BE2C (cell line): ENCODE measurements around the gene JHY.

ENCODE experiments used
- DNase-seq: peaks from one replicate; pipeline ENCODE4 v3.0.0-alpha.2; 2020
- H3K27me3 ChIP-seq: fragments of 250-450 bp; sonication (Bioruptor Pico); 2 replicates; pipeline ENCODE4 v1.5.1; 2020; ENCODE audit warnings: mild to moderate bottlenecking
- H3K36me3 ChIP-seq: fragments of 250-450 bp; sonication (Bioruptor Pico); 2 replicates; pipeline ENCODE4 v1.5.1; 2020; ENCODE audit warnings: mild to moderate bottlenecking
- H3K4me1 ChIP-seq: fragments of 250-450 bp; sonication (Bioruptor Pico); 2 replicates; pipeline ENCODE4 v1.5.1; 2020
- H3K4me3 ChIP-seq: 2 replicates; pipeline ENCODE4 v1.5.1; 2011; ENCODE audit warnings: low read depth, low read length
- H3K9me3 ChIP-seq: fragments of 250-450 bp; sonication (Bioruptor Pico); 2 replicates; pipeline ENCODE4 v1.5.1; 2020
- TF ChIP-seq, protein P1 (sequence below): IDR thresholded peaks from 2 replicates; pipeline ENCODE4 v1.5.1; 2012; ENCODE audit warnings: mild to moderate bottlenecking, low read depth, low read length

The JHY gene

DNA sequence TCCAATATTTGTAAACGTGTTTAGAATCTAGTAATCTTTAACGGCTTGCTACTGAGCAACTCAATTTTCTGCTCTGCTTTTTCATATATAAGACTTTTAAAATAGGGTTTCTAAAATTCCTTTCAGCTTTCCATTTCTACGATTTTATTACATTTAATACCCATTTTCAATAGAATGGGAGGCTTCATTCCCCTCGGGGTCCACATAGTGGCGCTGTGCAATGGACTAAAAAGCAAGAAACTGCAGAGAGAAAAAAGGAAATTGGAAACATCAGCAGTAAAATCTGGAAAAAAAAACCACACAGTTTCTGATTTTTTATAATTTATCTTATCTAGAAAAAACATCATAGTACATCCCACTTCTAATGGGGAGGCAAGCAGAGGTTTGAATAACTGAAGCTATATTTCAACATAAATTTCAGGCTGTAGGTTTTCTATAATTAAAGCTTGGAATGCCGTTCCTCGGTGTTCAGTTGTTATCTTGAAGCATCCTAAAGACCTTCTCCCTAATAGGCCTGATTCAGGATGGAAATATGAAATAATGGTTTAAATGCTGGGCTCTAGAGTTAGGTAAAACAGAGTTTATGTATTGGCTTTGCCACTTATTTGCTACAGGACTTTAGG, 18.7 kb upstream of the JHY start:
- H3K36me3 ChIP-seq, result no peaks in the 10 kb centered on the region
- TF ChIP-seq, protein P1, sequence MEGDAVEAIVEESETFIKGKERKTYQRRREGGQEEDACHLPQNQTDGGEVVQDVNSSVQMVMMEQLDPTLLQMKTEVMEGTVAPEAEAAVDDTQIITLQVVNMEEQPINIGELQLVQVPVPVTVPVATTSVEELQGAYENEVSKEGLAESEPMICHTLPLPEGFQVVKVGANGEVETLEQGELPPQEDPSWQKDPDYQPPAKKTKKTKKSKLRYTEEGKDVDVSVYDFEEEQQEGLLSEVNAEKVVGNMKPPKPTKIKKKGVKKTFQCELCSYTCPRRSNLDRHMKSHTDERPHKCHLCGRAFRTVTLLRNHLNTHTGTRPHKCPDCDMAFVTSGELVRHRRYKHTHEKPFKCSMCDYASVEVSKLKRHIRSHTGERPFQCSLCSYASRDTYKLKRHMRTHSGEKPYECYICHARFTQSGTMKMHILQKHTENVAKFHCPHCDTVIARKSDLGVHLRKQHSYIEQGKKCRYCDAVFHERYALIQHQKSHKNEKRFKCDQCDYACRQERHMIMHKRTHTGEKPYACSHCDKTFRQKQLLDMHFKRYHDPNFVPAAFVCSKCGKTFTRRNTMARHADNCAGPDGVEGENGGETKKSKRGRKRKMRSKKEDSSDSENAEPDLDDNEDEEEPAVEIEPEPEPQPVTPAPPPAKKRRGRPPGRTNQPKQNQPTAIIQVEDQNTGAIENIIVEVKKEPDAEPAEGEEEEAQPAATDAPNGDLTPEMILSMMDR, result peak; percentile 90
- H3K4me1 ChIP-seq, result no peaks in the 10 kb centered on the region
- no peak overlapping the region for H3K4me3 ChIP-seq
- no peaks in the 10 kb centered on the region for H3K9me3 ChIP-seq
- peak; percentile 43 for DNase-seq
- peaks cover 35% of the 10 kb centered on the region for H3K27me3 ChIP-seq

DNA sequence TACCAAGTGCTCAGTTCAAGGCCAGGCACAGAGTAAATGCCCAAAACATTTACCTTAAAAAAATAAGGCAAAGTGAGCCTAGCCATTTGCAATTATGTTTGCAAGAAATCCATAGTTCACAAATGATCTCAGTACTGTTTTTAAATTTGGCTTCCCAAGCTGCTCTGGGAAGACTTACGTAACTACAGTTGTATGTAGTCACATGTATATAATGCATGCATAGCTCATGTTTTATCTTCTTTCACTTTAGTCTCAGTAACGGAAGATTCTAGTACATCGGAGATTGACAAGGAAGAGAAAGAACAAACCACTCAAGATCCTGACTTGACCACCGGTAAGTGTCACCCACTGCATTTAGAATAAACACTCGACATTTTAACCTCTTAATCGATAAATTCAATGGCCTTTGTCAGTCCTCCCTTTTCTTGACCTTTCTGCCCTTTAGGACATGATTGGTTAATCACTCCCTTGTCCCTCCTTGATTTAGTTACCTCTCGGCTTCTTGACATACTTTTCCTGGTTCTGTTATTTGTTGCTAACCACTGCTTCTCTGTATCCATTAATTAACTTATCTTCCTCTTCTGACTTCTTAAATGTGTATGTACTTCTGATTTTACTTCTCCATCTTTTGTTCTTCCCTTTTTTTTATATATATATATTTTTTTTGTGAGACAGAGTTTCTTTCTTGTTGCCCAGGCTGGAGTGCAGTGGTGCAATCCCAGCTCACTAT, 18.0 kb upstream of the JHY start:
- Histone ChIP-seq H3K4me3 (no peak overlapping the region), H3K9me3 (no peaks in the 10 kb centered on the region), H3K4me1 (no peaks in the 10 kb centered on the region), H3K36me3 (no peaks in the 10 kb centered on the region), H3K27me3 (peaks cover 38% of the 10 kb centered on the region)
- no peak for DNase-seq
- TF ChIP-seq, protein P1, result no peak

DNA sequence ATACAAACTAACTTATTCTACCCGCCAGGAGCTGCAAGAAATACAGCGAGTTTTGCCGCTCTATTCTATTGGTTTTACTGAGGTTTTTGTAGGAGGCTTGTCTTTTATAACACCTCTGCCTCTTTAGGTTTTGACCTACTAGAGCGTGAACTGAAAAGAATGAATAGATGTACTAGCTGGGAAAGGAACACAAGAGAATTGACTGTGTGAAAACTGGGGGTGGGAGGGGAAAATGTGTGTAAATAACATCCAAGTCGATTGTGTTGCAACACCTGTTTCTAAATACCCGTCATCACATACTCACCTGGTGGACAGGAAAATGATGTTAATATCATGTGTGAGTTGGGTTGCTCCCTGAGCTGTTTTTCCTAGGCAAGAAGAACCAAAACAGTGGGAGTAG, 12.9 kb upstream of the JHY start:
- Histone ChIP-seq H3K36me3 (no peaks in the 10 kb centered on the region), H3K4me3 (no peak overlapping the region), H3K4me1 (no peaks in the 10 kb centered on the region), H3K27me3 (peaks cover 23% of the 10 kb centered on the region), H3K9me3 (no peaks in the 10 kb centered on the region)
- TF ChIP-seq, protein P1, result no peak
- DNase-seq, result no peak

DNA sequence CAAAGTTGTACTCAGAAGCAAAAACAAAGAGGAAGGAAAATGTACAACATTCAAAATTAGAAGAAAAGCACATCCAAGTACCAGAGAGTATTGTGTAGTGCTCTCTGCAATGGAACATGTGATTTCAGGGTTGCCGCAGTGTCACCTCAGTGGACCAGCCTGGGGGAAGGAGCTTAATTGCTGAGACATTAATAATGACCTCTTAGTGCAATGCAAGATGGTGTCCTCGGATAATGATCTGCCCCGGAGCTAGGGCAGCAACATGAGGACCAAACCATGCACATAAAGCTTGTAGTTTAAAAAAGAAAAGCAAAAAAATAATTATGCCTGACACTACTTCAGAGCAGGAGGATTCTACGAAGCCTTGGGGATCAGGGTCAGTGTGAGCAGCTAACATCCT, 11.3 kb upstream of the JHY start:
- H3K4me3 ChIP-seq, result no peak overlapping the region
- no peaks in the 10 kb centered on the region for H3K4me1 ChIP-seq
- H3K27me3 ChIP-seq, result peaks cover 22% of the 10 kb centered on the region
- TF ChIP-seq, protein P1, result no peak
- no peaks in the 10 kb centered on the region for H3K9me3 ChIP-seq
- no peaks in the 10 kb centered on the region for H3K36me3 ChIP-seq
- DNase-seq, result no peak

DNA sequence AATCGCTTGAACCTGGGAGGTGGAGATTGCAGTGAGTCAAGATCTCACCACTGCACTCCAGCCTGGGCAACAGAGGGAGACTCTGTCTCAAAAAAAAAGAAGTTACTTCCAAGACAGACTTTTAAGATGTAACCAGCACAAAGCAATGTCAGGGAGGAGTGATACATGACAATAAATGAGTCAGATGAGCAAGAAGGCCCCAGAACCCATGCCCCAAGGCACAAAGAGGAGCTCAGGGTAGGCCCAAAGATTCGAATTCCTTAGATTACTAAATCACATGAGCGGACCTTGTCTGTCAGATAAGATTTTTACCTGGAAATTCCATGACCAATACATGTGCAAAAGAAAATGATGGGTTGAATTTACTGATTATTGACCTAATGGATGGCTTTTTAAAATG, 10.5 kb upstream of the JHY start:
- TF ChIP-seq, protein P1, result no peak
- H3K9me3 ChIP-seq, result no peaks in the 10 kb centered on the region
- no peak overlapping the region for H3K4me3 ChIP-seq

DNA sequence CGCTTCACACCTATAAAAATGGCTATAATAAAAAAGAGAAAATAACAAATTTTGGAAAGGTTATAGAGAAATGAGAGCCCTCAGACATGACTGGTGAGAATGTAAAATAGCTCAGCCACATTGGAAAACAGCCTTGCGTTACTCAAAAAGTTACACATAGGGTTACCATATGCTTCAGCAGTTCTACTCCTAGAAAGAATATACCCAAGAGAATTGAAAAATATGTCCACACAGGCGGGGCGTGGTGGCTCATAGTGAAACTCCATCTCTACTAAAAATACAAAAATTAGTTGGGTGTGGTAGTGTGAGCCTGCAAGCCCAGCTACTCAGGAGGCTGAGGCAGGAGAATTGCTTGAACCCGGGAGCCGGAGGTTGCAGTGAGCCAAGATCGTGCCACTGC, 7.6 kb upstream of the JHY start:
- no peaks in the 10 kb centered on the region for H3K4me1 ChIP-seq
- no peaks in the 10 kb centered on the region for H3K9me3 ChIP-seq
- TF ChIP-seq, protein P1, result no peak
- DNase-seq, result no peak
- H3K36me3 ChIP-seq, result no peaks in the 10 kb centered on the region
- H3K4me3 ChIP-seq, result no peak overlapping the region
- H3K27me3 ChIP-seq, result peaks cover 32% of the 10 kb centered on the region

More for the DNA sequence above, 10.5 kb upstream of the JHY start:
- Histone ChIP-seq H3K36me3 (no peaks in the 10 kb centered on the region), H3K27me3 (peaks cover 22% of the 10 kb centered on the region), H3K4me1 (no peaks in the 10 kb centered on the region)
- DNase-seq, result no peak
